Measurements from ENCODE around the gene ACER3.

- TF ChIP-seq, protein P1, sequence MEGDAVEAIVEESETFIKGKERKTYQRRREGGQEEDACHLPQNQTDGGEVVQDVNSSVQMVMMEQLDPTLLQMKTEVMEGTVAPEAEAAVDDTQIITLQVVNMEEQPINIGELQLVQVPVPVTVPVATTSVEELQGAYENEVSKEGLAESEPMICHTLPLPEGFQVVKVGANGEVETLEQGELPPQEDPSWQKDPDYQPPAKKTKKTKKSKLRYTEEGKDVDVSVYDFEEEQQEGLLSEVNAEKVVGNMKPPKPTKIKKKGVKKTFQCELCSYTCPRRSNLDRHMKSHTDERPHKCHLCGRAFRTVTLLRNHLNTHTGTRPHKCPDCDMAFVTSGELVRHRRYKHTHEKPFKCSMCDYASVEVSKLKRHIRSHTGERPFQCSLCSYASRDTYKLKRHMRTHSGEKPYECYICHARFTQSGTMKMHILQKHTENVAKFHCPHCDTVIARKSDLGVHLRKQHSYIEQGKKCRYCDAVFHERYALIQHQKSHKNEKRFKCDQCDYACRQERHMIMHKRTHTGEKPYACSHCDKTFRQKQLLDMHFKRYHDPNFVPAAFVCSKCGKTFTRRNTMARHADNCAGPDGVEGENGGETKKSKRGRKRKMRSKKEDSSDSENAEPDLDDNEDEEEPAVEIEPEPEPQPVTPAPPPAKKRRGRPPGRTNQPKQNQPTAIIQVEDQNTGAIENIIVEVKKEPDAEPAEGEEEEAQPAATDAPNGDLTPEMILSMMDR (IDR thresholded peaks at IDR 0.05; ENCODE audit: low read depth, low read length) = no peak
- no peak for TF ChIP-seq EZH2phosphoT487 (IDR thresholded peaks at IDR 0.05; ENCODE audit: low read depth)
These were observed 208.0 kb downstream of the ACER3 start for GRCh38 chr11:77068457-77069335.
